Breast epithelium (tissue), 4 donors: ENCODE data around the gene SIN3A. TPM values are rescaled to one million over a fixed set of nuclear protein-coding genes. Genes with fewer than 3 reads are reported as not detected.
"Not testable (repeated sequence)": the region's sequence is repeated elsewhere in the genome, so short reads cannot be mapped to it uniquely, and the experiment has no call there.

ENCODE experiments used
- DNase-seq, 2 donors: peaks; one replicate each; pipeline ENCODE4 v3.0.0-alpha.2; 2019; ENCODE audit warnings: low spot score in 2 of 2
- H3K27ac ChIP-seq, 2 donors: fragments of 200-600 bp; sonication (generic) in 1 of 2; one replicate each; pipeline ENCODE4 v1.5.1; 2016 to 2019; ENCODE audit warnings: mild to moderate bottlenecking in 1 of 2
- H3K27me3 ChIP-seq, 2 donors: fragments of 200-600 bp; sonication (generic) in 1 of 2; one replicate each; pipeline versions ENCODE4 v1.5.1 to v1.6.0; 2017 to 2019; ENCODE audit warnings: control low read depth in 1 of 2, mild to moderate bottlenecking in 1 of 2
- H3K36me3 ChIP-seq: fragments of 200-600 bp; one replicate; pipeline ENCODE4 v1.5.1; 2019
- H3K4me1 ChIP-seq, 2 donors: fragments of 200-600 bp; sonication (generic); one replicate each; pipeline ENCODE4 v1.5.1; 2016 to 2019; ENCODE audit warnings: control low read depth in 1 of 2
- H3K4me3 ChIP-seq, 3 donors: fragments of 200-600 bp; sonication (generic); 1 replicate in 2 of 3; 2 replicates in 1 of 3; pipeline ENCODE4 v1.5.1; 2016 to 2019; ENCODE audit warnings: mild to moderate bottlenecking in 3 of 3, moderate library complexity in 2 of 3
- H3K9me3 ChIP-seq, 2 donors: fragments of 200-600 bp; sonication (generic) in 1 of 2; one replicate each; pipeline ENCODE4 v1.5.1; 2016 to 2019; ENCODE audit warnings: control low read depth in 1 of 2
- POLR2A ChIP-seq: fragments of 450-650 bp; IDR thresholded peaks from one replicate; pipeline ENCODE4 v1.6.1; 2016; ENCODE audit warnings: antibody characterized with exemption, mild to moderate bottlenecking, moderate library complexity
- POLR2AphosphoS5 ChIP-seq, 3 donors: sonication (generic); formaldehyde crosslinking; IDR thresholded peaks; one replicate each; pipeline ENCODE4 v1.6.1; 2017; ENCODE audit warnings: antibody characterized with exemption in 3 of 3
- intact Hi-C: fragments of 100-400 bp; cut with DNase I; formaldehyde crosslinking; loops from one replicate; pipeline ENCODE4 v1.15.1; 2023; ENCODE audit warnings: low total_unique reads
- total RNA-seq, 3 donors: library from RNA; depleted of rRNA; stranded (reverse); fragments of >200 nt; gene quantifications; one replicate each; pipeline ENCODE4 v1.1.0, GENCODE V29; 2016
- TF ChIP-seq, protein P1 (sequence below), 3 donors: fragments of 450-650 bp; IDR thresholded peaks; one replicate each; pipeline ENCODE4 v1.5.1; 2016 to 2017; ENCODE audit warnings: antibody characterized with exemption in 3 of 3, mild to moderate bottlenecking in 3 of 3, moderate library complexity in 3 of 3

The SIN3A gene
- total RNA-seq, 3 donors from 2014 or later, result 40.2 to 66.9 (median 49.5) TPM

DNA sequence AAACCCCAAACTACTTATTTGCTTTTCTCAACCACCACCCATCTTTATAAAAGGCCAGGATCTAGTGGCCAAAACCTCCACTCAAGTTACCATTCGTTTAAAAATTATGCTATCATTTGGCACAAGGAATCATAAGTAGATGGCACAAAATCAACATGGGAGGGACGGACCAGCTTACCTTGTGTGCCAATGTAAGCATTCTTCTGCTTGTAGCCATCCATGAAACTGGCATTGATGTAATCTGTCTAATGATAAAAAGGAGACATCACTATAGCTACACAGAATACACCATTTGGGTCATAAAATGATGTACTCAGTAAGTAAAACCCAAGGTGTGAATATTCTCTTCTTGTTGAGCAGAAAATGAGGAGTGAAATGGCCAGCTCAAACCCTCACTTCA, 28.2 kb upstream of the SIN3A start:
- no peaks in the 10 kb centered on the region for H3K4me1 ChIP-seq
- TF ChIP-seq, protein P1, sequence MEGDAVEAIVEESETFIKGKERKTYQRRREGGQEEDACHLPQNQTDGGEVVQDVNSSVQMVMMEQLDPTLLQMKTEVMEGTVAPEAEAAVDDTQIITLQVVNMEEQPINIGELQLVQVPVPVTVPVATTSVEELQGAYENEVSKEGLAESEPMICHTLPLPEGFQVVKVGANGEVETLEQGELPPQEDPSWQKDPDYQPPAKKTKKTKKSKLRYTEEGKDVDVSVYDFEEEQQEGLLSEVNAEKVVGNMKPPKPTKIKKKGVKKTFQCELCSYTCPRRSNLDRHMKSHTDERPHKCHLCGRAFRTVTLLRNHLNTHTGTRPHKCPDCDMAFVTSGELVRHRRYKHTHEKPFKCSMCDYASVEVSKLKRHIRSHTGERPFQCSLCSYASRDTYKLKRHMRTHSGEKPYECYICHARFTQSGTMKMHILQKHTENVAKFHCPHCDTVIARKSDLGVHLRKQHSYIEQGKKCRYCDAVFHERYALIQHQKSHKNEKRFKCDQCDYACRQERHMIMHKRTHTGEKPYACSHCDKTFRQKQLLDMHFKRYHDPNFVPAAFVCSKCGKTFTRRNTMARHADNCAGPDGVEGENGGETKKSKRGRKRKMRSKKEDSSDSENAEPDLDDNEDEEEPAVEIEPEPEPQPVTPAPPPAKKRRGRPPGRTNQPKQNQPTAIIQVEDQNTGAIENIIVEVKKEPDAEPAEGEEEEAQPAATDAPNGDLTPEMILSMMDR (IDR thresholded peaks at IDR 0.05), result no peak
- TF ChIP-seq POLR2A, result no peak
- no peak for TF ChIP-seq POLR2AphosphoS5 (IDR thresholded peaks at IDR 0.05)
- H3K9me3 ChIP-seq, result no peaks in the 10 kb centered on the region
- no peak overlapping the region for H3K27ac ChIP-seq
- DNase-seq, result no peak
- intact Hi-C loops, result loop anchor here (5.0 kb wide), 1 partner anchor 67 kb away; no protein-coding TSS in a partner anchor
- H3K4me3 ChIP-seq, result no peak overlapping the region
- H3K36me3 ChIP-seq, result no peaks in the 10 kb centered on the region
- no peaks in the 10 kb centered on the region for H3K27me3 ChIP-seq

- H3K27ac ChIP-seq, H3K27me3 ChIP-seq, DNase-seq, H3K9me3 ChIP-seq, H3K4me3 ChIP-seq, intact Hi-C loops, H3K36me3 ChIP-seq, H3K4me1 ChIP-seq: not testable (repeated sequence)
Measured at GRCh38 chr15:75477094-75477493, 25.6 kb upstream of the SIN3A start.

- no peak overlapping the region for H3K4me3 ChIP-seq
- H3K4me1 ChIP-seq, result no peaks in the 10 kb centered on the region
- no peaks in the 10 kb centered on the region for H3K9me3 ChIP-seq
- intact Hi-C loops, result no loop called here
- TF ChIP-seq POLR2AphosphoS5 (IDR thresholded peaks at IDR 0.05) (no peak), POLR2A (no peak)
- TF ChIP-seq, protein P1 (IDR thresholded peaks at IDR 0.05), result no peak
- no peaks in the 10 kb centered on the region for H3K27me3 ChIP-seq
- peaks cover 5% of the 10 kb centered on the region for H3K36me3 ChIP-seq
- H3K27ac ChIP-seq, result no peak overlapping the region
- no peak for DNase-seq
Measured at GRCh38 chr15:75468913-75469598, 17.6 kb upstream of the SIN3A start.

DNA sequence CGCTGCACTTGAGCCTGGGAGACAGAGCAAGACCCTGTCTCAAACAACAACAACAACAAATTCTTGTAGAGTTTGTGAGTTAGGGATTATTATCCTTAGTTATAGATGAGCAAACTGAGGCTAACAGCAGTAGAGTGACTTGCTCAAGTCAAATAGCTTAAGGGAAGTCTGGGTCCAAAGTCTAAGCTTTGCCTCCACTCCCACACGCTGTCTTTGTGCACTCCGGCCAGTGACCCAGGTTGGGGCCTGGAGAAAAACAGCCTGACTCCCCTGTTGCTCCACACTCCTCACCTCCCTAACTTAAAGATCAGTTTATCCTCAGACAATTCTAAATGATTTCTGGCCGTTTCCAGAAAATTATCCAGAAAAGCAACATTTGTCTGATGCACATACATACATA, 9.2 kb upstream of the SIN3A start:
- intact Hi-C loops, result no loop called here
- no peak for DNase-seq
- Histone ChIP-seq H3K27me3 (no peaks in the 10 kb centered on the region), H3K4me1 (no peaks in the 10 kb centered on the region), H3K4me3 (no peak overlapping the region), H3K36me3 (no peaks in the 10 kb centered on the region), H3K27ac (no peak overlapping the region), H3K9me3 (no peaks in the 10 kb centered on the region)
- no peak for TF ChIP-seq POLR2A
- no peak for TF ChIP-seq POLR2AphosphoS5 (IDR thresholded peaks at IDR 0.05)
- TF ChIP-seq, protein P1 (IDR thresholded peaks at IDR 0.05), result no peak

DNA sequence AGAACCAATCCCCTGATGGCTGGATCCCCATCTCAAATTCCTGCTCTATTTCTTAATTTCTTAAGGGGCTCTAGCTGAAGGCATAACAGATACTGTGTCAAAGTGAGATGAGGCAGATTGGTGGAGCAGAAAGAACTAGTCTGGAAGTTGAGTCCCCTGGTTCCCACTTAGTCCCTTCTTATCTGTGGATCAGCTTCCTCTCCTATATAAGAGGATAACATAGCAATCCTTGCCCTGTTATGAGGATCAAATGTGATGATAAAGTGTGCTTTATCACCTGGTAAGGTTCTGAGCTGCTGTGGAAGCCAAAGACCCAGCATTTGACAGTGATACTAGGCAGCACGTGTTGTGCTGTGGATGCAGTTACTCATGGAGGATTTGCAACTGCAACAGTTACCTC, 8.1 kb upstream of the SIN3A start:
- no peak overlapping the region for H3K27ac ChIP-seq
- TF ChIP-seq, protein P1 (IDR thresholded peaks at IDR 0.05), result no peak
- TF ChIP-seq POLR2A (no peak), POLR2AphosphoS5 (IDR thresholded peaks at IDR 0.05) (no peak)
- intact Hi-C loops, result no loop called here
- DNase-seq, result no peak
- no peaks in the 10 kb centered on the region for H3K9me3 ChIP-seq
- H3K27me3 ChIP-seq, result no peaks in the 10 kb centered on the region
- H3K36me3 ChIP-seq, result no peaks in the 10 kb centered on the region
- no peaks in the 10 kb centered on the region for H3K4me1 ChIP-seq
- no peak overlapping the region for H3K4me3 ChIP-seq
